Ovary (tissue), 3 donors: ENCODE results near the gene STS.

Experiments used
- CTCF ChIP-seq, 3 donors: fragments of 450-650 bp in 2 of 3; fragments of 200-600 bp in 1 of 3; IDR thresholded peaks; one replicate each; pipeline versions ENCODE4 v1.5.1 to v1.8.0; 2016 to 2022; ENCODE audit warnings: antibody characterized with exemption in 3 of 3, mild to moderate bottlenecking in 1 of 3
- EP300 ChIP-seq: sonication (generic); formaldehyde crosslinking; IDR thresholded peaks from one replicate; pipeline ENCODE4 v1.6.1; 2017; ENCODE audit warnings: antibody characterized with exemption
- donor health status: DM: no; HTN: no; CAD: no.

- TF ChIP-seq CTCF (IDR thresholded peaks at IDR 0.05) (no peak), EP300 (no peak)
Measured at GRCh38 chrX:7143941-7144525, 3.5 kb upstream of the STS start.
